ENCODE results near the gene NAGPA. TPM values are rescaled to one million over a fixed set of nuclear protein-coding genes. Genes with fewer than 3 reads are reported as not detected.

Gene NAGPA
- total and polyA plus RNA-seq, 2 experiments from 2014 or later, result 10.8 to 24.6 TPM

DNA sequence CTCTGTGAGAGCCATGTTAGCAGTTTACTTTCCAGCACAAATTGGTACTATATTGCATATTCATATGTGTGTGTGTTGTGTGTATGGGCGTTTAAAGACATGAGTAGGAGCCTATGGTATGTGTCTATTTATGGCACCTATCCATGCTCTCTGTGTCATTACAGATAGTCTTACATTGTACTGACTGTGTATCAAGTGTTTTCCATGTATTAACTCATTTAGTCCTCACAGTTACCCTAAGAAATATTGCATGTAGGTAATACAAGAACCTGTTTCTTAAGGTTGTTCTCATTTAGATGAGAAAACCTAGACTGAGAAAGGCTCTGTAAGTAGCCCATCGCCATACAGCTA, 39.5 kb upstream of the NAGPA start:
- no peak overlapping the region for H3K4me3 ChIP-seq
- TF ChIP-seq, protein P1, sequence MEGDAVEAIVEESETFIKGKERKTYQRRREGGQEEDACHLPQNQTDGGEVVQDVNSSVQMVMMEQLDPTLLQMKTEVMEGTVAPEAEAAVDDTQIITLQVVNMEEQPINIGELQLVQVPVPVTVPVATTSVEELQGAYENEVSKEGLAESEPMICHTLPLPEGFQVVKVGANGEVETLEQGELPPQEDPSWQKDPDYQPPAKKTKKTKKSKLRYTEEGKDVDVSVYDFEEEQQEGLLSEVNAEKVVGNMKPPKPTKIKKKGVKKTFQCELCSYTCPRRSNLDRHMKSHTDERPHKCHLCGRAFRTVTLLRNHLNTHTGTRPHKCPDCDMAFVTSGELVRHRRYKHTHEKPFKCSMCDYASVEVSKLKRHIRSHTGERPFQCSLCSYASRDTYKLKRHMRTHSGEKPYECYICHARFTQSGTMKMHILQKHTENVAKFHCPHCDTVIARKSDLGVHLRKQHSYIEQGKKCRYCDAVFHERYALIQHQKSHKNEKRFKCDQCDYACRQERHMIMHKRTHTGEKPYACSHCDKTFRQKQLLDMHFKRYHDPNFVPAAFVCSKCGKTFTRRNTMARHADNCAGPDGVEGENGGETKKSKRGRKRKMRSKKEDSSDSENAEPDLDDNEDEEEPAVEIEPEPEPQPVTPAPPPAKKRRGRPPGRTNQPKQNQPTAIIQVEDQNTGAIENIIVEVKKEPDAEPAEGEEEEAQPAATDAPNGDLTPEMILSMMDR (IDR thresholded peaks at IDR 0.05; ENCODE audit: low read depth, low read length), result no peak
- no peak for DNase-seq (ENCODE audit: low read depth in 1 of 2, low spot score in 1 of 2)
- H3K9me3 ChIP-seq (ENCODE audit: low read depth), result no peaks in the 10 kb centered on the region
- H3K27me3 ChIP-seq, result no peaks in the 10 kb centered on the region
- H3K27ac ChIP-seq, result no peak overlapping the region
- no peaks in the 10 kb centered on the region for H3K4me1 ChIP-seq (ENCODE audit: low read depth)
- no peaks in the 10 kb centered on the region for H3K36me3 ChIP-seq

DNA sequence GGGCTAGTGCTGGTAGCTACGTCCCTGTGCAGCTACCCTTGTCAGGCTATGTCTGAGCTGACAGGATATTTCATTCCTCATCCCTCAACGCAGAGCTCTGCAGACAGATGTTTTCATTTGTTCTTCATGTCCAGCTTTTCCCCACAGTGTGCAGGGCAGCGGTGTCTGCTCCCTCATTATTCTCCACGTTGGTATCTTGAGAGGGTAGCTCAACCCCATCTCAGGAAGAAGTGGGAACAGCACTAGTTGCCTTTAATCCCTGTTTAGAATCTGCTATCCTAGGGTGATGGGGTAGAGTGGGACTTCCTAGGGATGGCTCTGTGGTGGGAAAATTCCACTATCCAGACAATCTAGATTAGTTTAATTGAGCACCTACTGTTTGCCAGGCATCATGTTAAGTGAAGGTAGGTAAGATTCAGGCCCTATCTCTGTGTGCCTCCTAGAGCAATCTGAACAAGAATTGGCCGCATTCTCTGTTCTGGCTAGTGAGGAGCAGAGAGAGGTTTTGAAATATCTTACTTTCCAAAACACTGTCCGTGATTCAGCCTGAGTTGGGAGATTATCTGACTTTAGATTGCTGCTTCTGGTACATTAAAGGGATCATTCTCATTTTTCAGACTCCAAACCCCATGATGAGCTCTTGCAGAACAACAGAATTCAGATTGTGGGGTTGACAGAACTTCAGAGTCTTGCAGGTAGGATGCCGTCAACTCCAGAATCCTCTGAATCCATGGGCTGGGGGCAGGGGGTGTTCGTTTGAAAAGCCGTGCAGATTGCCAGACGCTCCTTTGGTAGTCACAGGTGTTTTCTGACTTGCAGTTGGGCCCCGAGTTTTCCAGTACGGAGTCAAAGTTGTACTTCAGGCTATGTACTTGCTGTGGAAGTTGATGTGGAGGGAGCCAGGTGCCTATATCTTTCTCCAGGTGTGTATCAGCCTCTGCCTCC, 38.9 kb upstream of the NAGPA start:
- TF ChIP-seq, protein P1 (IDR thresholded peaks at IDR 0.05; ENCODE audit: low read depth, low read length), result no peak
- Histone ChIP-seq H3K4me1 (ENCODE audit: low read depth) (no peaks in the 10 kb centered on the region), H3K9me3 (ENCODE audit: low read depth) (no peaks in the 10 kb centered on the region), H3K27me3 (no peaks in the 10 kb centered on the region), H3K27ac (peak overlapping the region; percentile 78), H3K4me3 (peak overlapping the region; percentile 81), H3K36me3 (no peaks in the 10 kb centered on the region)
- DNase-seq (ENCODE audit: low read depth in 1 of 2, low spot score in 1 of 2), result peak in 1 of 2 donors; percentile 28

DNA sequence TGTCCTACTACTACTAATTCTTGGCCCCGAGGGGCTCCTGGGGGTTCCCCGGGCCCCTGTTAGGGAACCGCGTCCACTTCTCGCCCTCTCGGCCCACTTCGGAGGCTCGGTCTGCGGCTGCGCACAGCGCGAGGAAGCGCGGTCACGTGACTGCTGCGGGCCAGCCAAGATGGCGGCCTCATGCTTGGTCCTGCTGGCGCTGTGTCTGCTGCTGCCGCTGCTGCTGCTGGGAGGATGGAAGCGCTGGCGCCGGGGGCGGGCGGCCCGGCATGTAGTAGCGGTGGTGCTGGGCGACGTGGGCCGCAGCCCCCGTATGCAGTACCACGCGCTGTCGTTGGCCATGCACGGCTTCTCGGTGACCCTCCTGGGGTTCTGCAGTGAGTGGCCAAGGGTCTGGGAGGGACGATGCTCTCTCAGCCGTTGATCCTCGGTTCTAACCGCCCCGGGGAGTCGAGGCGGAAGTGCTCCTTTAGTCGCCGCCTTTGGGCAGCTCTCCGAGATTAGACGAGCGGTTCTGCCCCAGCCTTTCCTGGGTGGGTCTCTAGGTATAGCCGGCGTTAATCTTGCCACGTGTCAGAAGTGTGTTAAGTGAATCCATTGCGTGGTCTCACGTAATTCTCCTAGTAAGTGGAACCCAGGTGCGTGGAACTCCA, 38.1 kb upstream of the NAGPA start, which contains the start of gene ALG1:
ALG1 (plus strand) TSS at position 163 of the 653 bp plus-strand sequence; CDS start at position 170, 7 bp downstream.
- no peaks in the 10 kb centered on the region for H3K9me3 ChIP-seq (ENCODE audit: low read depth)
- H3K36me3 ChIP-seq, result no peaks in the 10 kb centered on the region
- peak within 1 kb of the TSS; percentile 78 for H3K27ac ChIP-seq
- peak; percentile 89 to 92 for DNase-seq (ENCODE audit: low read depth in 1 of 2, low spot score in 1 of 2)
- TF ChIP-seq, protein P1 (IDR thresholded peaks at IDR 0.05; ENCODE audit: low read depth, low read length), result no peak
- H3K27me3 ChIP-seq, result no peaks in the 10 kb centered on the region
- no peaks in the 10 kb centered on the region for H3K4me1 ChIP-seq (ENCODE audit: low read depth)
- peak within 1 kb of the TSS; percentile 81 for H3K4me3 ChIP-seq

DNA sequence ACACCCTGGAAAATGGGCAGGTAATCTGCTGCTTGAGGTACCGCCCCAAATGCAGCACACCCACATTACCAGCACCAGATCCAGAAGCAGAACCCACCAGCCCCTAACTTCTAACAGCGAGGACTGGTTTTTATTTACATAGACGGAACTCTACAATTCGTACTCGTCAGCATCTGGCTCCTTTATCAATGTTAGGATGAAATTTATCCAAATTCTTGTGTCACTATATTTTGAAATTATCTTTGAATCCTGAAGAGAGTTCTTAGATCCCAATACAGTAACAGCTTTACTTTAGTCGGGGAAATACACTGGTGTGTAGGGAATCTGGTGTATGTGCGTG, 37.6 kb upstream of the NAGPA start:
- no peaks in the 10 kb centered on the region for H3K36me3 ChIP-seq
- no peak overlapping the region for H3K4me3 ChIP-seq
- no peaks in the 10 kb centered on the region for H3K4me1 ChIP-seq (ENCODE audit: low read depth)
- no peaks in the 10 kb centered on the region for H3K27me3 ChIP-seq
- DNase-seq (ENCODE audit: low read depth in 1 of 2, low spot score in 1 of 2), result no peak
- peak overlapping the region; percentile 78 for H3K27ac ChIP-seq
- no peaks in the 10 kb centered on the region for H3K9me3 ChIP-seq (ENCODE audit: low read depth)
- TF ChIP-seq, protein P1 (IDR thresholded peaks at IDR 0.05; ENCODE audit: low read depth, low read length), result no peak

DNA sequence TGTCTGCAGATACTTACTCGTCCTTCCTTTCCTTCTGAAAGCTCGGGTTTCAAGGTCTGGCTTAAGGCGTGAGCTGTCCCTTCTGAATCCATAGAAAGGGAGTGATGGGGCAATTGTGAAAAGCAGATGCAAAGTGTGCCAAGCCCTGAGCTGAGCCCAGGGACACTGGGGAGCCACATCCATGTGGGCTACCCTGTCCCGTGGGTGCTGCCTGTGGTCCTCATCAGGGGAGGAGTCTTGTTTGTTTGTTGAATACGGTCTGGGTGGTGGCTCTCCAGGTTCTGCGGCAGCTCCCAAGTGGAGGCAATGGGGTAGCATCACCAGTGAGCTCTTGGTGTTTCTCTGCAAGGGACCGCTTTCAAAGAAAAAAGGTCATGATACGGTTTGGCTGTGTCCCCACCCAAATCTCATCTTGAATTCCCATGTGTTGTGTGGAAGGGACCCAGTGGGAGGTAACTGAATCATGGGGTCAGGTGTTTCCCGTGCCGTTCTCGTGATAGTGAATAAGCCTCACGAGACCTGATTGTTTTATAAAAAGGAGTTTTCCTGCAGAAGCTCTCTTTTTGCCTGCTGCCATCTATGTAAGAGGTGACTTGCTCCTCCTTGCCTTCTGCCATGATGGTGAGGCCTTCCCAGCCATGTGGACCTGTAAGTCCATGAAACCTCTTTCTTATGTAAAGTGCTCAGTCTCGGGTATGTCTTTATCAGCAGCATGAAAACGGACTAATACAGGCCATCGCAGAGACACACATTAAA, 36.9 kb upstream of the NAGPA start:
- H3K4me3 ChIP-seq, result no peak overlapping the region
- H3K27ac ChIP-seq, result no peak overlapping the region
- TF ChIP-seq, protein P1 (IDR thresholded peaks at IDR 0.05; ENCODE audit: low read depth, low read length), result no peak
- DNase-seq (ENCODE audit: low read depth in 1 of 2, low spot score in 1 of 2), result no peak
- no peaks in the 10 kb centered on the region for H3K4me1 ChIP-seq (ENCODE audit: low read depth)
- H3K36me3 ChIP-seq, result no peaks in the 10 kb centered on the region
- H3K27me3 ChIP-seq, result no peaks in the 10 kb centered on the region
- H3K9me3 ChIP-seq (ENCODE audit: low read depth), result no peaks in the 10 kb centered on the region

Measured in cardiac muscle cell (in vitro differentiated cells and primary cell).